OCI-LY1 (cell line): ENCODE data around the gene TEKT5.

Experiments
- H2AFZ ChIP-seq: fragments of 200-600 bp; sonication (generic), shearing (Covaris generic); 2 replicates; pipeline ENCODE4 v1.6.0; 2014; ENCODE audit warnings: antibody characterized with exemption, mild to moderate bottlenecking, low read length
- H3F3A ChIP-seq: fragments of 200-600 bp; sonication (generic), shearing (Covaris generic); 2 replicates; pipeline ENCODE4 v1.6.0; 2014; ENCODE audit warnings: mild to moderate bottlenecking, antibody characterized with exemption, low read length, moderate library complexity; ENCODE audit not compliant: insufficient read depth
- H3K27ac ChIP-seq: fragments of 200-600 bp; sonication (generic); 2 replicates; pipeline ENCODE4 v1.5.1; 2014; ENCODE audit warnings: low read length, mixed run types, mild to moderate bottlenecking, low read depth; ENCODE audit not compliant: poor library complexity, severe bottlenecking
- H3K27me3 ChIP-seq: fragments of 200-600 bp; sonication (generic); 2 replicates; pipeline ENCODE4 v1.6.0; 2014; ENCODE audit warnings: antibody characterized with exemption, mild to moderate bottlenecking, low read length, moderate library complexity; ENCODE audit not compliant: insufficient read depth
- H3K36me3 ChIP-seq: fragments of 200-600 bp; sonication (generic); 2 replicates; pipeline ENCODE4 v1.6.1; 2014; ENCODE audit warnings: mild to moderate bottlenecking, antibody characterized with exemption, low read length, moderate library complexity, mixed read lengths; ENCODE audit not compliant: insufficient read depth
- H3K4me1 ChIP-seq: fragments of 200-600 bp; sonication (generic); 2 replicates; pipeline ENCODE4 v1.5.1; 2014; ENCODE audit warnings: mild to moderate bottlenecking, low read length, moderate library complexity; ENCODE audit not compliant: insufficient read depth, severe bottlenecking
- H3K4me2 ChIP-seq: fragments of 200-600 bp; sonication (generic), shearing (Covaris generic); 2 replicates; pipeline ENCODE4 v1.6.1; 2014; ENCODE audit warnings: low read length
- H3K4me3 ChIP-seq: fragments of 200-600 bp; sonication (generic); 2 replicates; pipeline ENCODE4 v1.5.1; 2014; ENCODE audit warnings: low read length, low read depth, mild to moderate bottlenecking, mixed read lengths; ENCODE audit not compliant: poor library complexity, severe bottlenecking
- H3K79me2 ChIP-seq: fragments of 200-600 bp; shearing (Covaris generic); 2 replicates; pipeline ENCODE4 v1.6.1; 2016; ENCODE audit warnings: mixed run types, low read length, mixed read lengths; ENCODE audit not compliant: insufficient read depth
- H3K9ac ChIP-seq: fragments of 200-600 bp; sonication (generic), shearing (Covaris generic); 2 replicates; pipeline ENCODE4 v1.6.1; 2014; ENCODE audit warnings: mild to moderate bottlenecking, low read length, mixed read lengths
- H3K9me2 ChIP-seq: fragments of 200-600 bp; sonication (generic), shearing (Covaris generic); 2 replicates; pipeline ENCODE4 v1.6.1; 2014; ENCODE audit warnings: low read depth, mild to moderate bottlenecking, low read length, mixed read lengths
- H3K9me3 ChIP-seq: fragments of 200-600 bp; shearing (Covaris generic); 2 replicates; pipeline ENCODE4 v1.6.1; 2014; ENCODE audit warnings: low read length, mixed read lengths
- H4K20me1 ChIP-seq: fragments of 200-600 bp; sonication (generic), shearing (Covaris generic); 2 replicates; pipeline ENCODE4 v1.6.0; 2016; ENCODE audit warnings: mild to moderate bottlenecking, low read length; ENCODE audit not compliant: insufficient read depth
- CTCF ChIP-seq: fragments of 200-600 bp; sonication (generic), shearing (Covaris generic); IDR thresholded peaks from 2 replicates; pipeline ENCODE4 v1.5.1; 2017; ENCODE audit warnings: mild to moderate bottlenecking, antibody characterized with exemption, low read length, moderate library complexity, mixed read lengths
- EZH2 ChIP-seq: fragments of 200-600 bp; sonication (generic), shearing (Covaris generic); IDR thresholded peaks from 2 replicates; pipeline ENCODE4 v1.8.0; 2017; ENCODE audit warnings: borderline replicate concordance, mixed run types, mild to moderate bottlenecking, antibody characterized with exemption, low read length, moderate library complexity, mixed read lengths

TEKT5 gene

GRCh38 chr16:10646581-10647263 lies 48.0 kb downstream of the TEKT5 start:
- H3K27ac ChIP-seq, result no peak overlapping the region
- no peak overlapping the region for H3K4me2 ChIP-seq
- H2AFZ ChIP-seq, result no peak overlapping the region
- H3K79me2 ChIP-seq, result no peaks in the 10 kb centered on the region
- H3K9me2 ChIP-seq, result no peaks in the 10 kb centered on the region
- no peak for TF ChIP-seq EZH2
- no peak for TF ChIP-seq CTCF
- H3K4me1 ChIP-seq, result no peaks in the 10 kb centered on the region
- no peaks in the 10 kb centered on the region for H3K9me3 ChIP-seq
- no peaks in the 10 kb centered on the region for H4K20me1 ChIP-seq
- H3K27me3 ChIP-seq, result no peaks in the 10 kb centered on the region
- H3K4me3 ChIP-seq, result no peak overlapping the region
- no peaks in the 10 kb centered on the region for H3K36me3 ChIP-seq
- no peak overlapping the region for H3K9ac ChIP-seq
- no peaks in the 10 kb centered on the region for H3F3A ChIP-seq

- Histone ChIP-seq H3K9me3 (no peaks in the 10 kb centered on the region), H3K36me3 (no peaks in the 10 kb centered on the region), H3K79me2 (no peaks in the 10 kb centered on the region), H4K20me1 (no peaks in the 10 kb centered on the region), H2AFZ (no peak overlapping the region), H3K4me3 (no peak overlapping the region), H3F3A (no peaks in the 10 kb centered on the region), H3K27ac (no peak overlapping the region), H3K4me1 (no peaks in the 10 kb centered on the region), H3K4me2 (no peak overlapping the region), H3K27me3 (no peaks in the 10 kb centered on the region), H3K9ac (no peak overlapping the region), H3K9me2 (no peaks in the 10 kb centered on the region)
- TF ChIP-seq CTCF (no peak), EZH2 (no peak)
Measured at GRCh38 chr16:10646228-10646580, 48.5 kb downstream of the TEKT5 start.

GRCh38 chr16:10644092-10644491 lies 50.6 kb downstream of the TEKT5 start:
- H3K4me3 ChIP-seq, result no peak overlapping the region
- H3K27ac ChIP-seq, result no peak overlapping the region
- TF ChIP-seq CTCF (no peak), EZH2 (no peak)
- no peak overlapping the region for H2AFZ ChIP-seq
- H3K9me3 ChIP-seq, result peaks cover 5% of the 10 kb centered on the region; the same call in 1 of the 2 replicates
- no peak overlapping the region for H3K9ac ChIP-seq
- H4K20me1 ChIP-seq, result no peaks in the 10 kb centered on the region
- no peak overlapping the region for H3K4me2 ChIP-seq
- H3K36me3 ChIP-seq, result no peaks in the 10 kb centered on the region
- H3F3A ChIP-seq, result no peaks in the 10 kb centered on the region
- no peaks in the 10 kb centered on the region for H3K4me1 ChIP-seq
- no peaks in the 10 kb centered on the region for H3K27me3 ChIP-seq
- H3K79me2 ChIP-seq, result no peaks in the 10 kb centered on the region
- H3K9me2 ChIP-seq, result no peaks in the 10 kb centered on the region
